ENCODE data around the gene PSMA2.
"Not testable (repeated sequence)": the region's sequence is repeated elsewhere in the genome, so short reads cannot be mapped to it uniquely, and the experiment has no call there.

The PSMA2 gene

DNA sequence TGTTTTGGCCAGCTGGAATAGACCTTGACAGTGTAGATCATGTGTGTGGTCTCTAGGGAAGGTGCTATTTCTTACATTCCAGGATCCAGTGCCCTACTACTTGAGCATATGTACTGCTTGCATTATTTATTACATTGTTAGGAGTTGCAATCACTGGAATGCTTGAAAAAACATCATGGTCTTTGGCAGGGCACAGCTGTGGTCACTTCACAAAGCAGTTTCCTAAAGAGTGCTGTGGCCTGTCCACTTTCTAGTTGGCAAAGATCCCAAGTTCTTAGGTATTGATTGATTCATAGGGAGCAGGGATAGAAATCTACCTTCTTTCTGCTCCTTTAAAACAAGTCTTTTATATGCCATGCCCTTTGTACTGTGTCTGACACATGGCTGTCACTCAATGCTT is 24.7 kb downstream of the PSMA2 start:
- DNase-seq (ENCODE audit: low read depth in 2 of 2) = no peak

DNA sequence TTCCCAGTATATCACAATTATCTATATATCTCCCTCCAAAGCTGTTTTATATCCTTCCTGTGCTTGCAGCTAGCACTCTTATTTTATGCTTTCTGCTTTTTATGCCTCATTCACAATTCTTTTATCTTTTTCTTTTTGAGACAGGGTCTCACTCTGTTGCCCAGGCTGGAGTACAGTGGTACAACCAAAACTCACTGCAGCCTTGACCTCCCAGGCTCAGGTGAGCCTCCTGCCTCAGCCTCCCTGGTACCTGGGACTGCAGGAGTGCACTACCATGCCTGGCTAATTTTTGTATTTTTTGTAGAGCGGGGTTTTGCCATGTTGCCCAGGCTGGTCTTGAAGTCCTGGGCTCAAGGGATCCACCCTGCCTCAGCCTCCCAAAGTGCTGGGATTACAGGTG is 25.8 kb downstream of the PSMA2 start:
- DNase-seq (ENCODE audit: low read depth in 2 of 2) = no peak

DNA sequence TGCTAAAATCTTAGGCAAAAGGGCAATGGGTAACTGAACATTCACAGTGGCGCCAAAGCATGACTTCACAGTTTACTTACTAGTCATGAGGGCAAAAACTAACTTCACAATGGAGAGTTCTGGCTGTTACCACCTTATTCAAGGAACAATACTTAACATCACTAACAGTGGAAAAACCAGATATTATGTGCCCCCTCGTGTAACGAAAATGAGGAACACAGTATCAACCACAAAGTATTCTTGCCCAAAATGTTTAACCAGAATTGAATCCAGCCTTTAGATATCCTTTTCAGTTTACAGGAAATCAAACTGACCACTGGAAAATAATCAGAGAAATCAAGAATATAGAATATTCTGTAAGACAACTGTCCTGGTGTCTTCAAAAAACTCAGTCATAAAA is 29.6 kb downstream of the PSMA2 start:
- DNase-seq (ENCODE audit: low read depth in 2 of 2) = no peak

DNA sequence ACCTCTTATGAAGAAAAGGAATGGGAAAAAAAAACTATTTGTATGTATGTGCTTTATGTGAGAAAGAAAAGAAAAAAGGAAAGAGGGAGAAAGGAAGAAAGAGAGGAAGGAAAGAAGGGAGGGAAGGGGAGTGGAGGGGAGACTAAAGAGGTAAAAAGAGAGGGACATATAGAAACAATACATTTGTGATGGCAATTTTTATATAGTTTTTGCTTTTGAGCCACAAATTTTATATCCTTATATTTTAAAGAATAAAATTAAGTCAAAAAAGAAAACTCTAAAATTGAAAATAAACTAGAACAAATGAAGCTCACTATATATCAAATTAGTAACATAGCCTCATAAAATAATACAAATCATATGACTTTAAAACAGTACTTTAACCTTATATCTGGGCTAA is 31.1 kb downstream of the PSMA2 start:
- no peak for DNase-seq (ENCODE audit: low read depth in 2 of 2)

DNA sequence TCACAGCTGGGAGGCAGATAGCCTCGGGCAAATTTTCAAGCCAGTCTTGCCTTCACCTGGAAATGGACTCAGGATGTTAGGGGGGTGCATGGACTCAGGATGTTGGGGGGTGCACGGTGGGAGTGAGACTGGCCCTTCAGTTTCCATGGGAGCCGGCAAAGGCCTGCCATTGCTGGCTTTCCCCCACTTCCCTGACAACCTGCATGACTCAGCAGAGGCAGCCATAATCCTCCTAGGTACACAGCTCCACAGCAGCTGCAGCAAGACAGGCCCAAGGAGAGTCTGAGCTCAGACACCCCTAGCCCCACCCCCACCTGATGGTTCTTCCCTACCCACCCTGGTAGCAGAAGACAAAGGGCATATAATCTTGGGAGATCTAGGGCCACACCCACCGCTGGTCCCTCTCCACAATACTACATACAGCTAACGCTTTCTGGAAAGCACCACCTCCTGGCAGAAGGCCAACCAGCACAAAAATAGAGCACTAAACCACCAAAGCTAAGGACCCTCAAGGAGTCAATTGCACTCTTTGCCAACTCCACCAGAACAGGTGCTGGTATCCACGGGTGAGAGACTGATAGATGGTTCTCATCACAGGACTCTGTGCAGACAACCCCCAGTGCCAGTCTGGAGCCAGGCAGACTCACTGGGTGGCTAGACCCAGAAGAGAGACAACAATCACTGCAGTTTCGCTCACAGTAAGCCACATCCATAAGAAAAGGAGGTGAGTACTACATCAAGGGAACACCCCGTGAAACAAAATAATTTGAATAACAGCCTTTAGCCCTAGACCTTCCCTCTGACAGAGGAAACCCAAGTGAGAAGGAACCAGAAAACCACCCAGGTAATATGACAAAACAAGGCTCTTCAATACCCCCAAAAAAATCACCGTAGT is 38.4 kb downstream of the PSMA2 start:
- DNase-seq (ENCODE audit: low read depth in 2 of 2) = no peak

DNA sequence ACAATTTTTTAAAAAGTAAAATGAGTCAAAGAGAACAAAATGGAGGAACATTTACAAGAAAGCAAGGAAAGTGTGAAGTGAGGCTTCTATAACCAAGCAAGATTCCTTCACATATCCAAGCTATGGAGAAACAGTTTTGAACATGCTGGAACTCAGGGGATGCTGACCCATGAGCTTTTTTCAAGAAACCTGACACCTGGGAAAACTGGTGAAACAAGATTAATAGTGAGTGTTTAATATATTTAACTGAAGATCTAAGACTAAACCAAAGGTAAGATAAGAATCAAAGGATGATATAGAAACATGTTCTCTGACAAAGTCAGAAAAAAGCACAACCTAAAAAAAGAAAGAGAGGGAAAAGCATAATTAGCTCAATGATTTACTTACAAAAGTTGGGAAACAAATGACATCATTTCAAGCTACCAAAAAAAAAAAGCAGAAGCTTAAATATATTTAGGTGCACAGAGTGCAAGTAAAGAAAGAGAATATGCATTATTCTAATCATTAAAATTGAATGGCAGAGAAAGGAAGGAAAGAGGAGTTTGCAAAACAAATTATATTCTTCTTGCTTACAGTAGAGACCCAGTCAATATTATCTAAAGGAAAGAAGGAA is 45.0 kb downstream of the PSMA2 start:
- DNase-seq (ENCODE audit: low read depth in 2 of 2) = no peak

DNA sequence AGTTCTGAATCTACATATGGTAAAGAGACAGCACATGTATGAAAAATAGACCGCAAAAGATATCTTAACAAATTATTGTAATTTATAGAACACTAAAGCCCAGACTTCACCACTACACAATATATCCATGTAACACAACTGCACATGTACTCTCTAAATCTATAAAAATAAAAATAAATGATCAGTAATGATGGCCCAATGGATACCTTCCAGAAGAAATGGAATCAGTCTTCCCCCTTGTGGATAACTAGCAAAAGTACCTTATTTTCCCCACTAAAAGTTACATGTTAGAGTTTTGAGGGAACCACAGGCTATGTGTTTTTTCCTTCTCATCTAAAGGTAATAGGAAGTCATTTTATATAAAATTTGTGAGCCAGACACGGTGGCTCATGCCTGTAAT is 45.8 kb downstream of the PSMA2 start:
- no peak for DNase-seq (ENCODE audit: low read depth in 2 of 2)

DNA sequence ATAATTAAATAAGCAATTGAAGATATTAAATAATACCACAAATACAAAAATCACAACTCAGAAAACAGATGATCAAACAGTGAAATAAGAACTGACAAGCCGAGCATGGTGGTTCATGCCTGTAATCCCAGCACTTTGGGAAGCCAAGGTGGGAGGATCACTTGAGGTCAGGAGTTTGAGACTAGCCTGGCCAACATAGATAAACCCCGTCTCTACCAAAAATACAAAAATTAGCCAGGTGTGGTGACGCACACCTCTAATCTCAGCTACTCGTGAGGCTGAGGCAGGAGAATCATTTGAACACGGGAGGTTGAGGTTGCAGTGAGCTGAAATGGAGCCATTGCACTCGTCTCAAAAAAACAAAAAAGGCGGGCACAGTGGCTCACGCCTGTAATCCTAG is 46.8 kb downstream of the PSMA2 start:
- not testable (repeated sequence) for DNase-seq (ENCODE audit: low read depth in 2 of 2)

DNA sequence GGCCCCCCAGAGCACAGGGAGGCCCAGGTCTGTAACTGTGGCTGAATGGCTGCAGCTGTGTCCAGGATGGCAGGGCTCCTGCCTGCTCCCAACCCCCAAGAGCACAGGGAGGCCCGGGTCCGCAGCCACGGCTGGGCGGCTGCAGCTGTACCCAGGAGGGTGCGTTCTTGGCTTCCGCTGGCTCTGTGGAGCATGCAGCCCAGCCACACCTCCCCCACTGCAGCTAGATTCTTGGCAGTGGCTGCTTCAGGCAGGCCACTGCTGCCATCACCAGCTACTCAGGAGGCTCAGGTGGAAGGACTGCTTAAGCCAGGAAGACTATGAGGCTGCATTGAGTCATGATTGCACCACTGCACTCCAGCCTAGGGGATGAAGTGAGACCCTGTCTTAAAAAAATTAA is 48.0 kb downstream of the PSMA2 start:
- DNase-seq (ENCODE audit: low read depth in 2 of 2) = no peak

DNA sequence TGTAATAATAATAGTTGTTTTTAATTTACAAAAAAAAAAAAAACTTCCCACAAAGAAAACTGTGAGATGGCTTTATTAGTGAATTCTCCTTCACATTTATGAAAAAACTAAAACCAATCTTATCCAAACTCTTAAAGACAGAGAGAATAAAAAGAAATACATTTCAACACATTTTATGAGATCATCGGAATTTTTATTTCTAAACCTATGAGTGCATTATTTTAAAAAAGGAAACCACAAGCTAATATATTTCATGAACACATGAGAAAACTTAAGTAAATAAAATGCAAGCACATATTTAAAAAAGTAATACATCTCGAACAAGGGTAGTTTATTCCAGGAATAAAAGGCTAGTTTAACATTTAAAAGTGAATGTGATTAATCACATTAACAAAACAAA is 51.6 kb downstream of the PSMA2 start:
- DNase-seq (ENCODE audit: low read depth in 2 of 2) = no peak

DNA sequence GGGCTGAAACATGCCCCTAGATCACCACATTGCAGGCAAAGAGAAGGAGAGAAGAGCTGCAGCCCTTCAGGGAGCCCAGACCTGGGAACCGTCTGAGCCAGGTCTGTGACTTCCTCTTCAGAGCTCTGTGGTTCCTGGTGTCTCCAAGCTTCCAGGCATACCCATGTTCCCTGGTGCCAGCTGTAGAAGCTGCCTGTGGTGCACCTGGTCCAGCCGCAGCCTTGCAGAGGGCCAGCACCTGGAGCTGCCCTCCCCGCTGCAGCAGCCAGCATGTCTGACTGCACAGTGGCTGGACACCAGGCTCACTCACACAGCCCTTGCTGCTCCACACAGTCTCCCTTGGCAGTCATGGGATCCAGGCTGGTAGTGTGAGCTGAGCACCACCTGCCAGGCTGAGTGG is 53.7 kb downstream of the PSMA2 start:
- DNase-seq (ENCODE audit: low read depth in 2 of 2) = no peak

DNA sequence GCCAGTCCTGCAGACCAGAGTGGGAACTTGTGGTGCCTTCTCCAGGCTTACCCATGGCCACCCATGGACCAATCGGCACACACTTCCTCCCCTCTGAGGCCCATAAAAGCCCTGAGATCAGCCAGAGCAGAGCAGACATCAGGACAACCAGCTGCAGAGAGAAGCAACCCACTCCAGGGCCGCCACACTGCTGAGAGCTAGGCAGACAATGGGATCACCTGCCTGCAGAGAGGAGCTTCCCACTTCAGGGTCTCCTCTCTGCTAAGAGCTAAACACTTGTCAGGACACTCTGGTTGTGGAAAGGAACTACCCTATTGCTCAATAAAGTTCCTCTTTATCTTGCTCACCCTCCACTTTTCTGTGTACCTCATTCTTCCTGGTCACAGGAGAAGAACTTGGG is 54.1 kb downstream of the PSMA2 start:
- DNase-seq (ENCODE audit: low read depth in 2 of 2) = no peak

DNA sequence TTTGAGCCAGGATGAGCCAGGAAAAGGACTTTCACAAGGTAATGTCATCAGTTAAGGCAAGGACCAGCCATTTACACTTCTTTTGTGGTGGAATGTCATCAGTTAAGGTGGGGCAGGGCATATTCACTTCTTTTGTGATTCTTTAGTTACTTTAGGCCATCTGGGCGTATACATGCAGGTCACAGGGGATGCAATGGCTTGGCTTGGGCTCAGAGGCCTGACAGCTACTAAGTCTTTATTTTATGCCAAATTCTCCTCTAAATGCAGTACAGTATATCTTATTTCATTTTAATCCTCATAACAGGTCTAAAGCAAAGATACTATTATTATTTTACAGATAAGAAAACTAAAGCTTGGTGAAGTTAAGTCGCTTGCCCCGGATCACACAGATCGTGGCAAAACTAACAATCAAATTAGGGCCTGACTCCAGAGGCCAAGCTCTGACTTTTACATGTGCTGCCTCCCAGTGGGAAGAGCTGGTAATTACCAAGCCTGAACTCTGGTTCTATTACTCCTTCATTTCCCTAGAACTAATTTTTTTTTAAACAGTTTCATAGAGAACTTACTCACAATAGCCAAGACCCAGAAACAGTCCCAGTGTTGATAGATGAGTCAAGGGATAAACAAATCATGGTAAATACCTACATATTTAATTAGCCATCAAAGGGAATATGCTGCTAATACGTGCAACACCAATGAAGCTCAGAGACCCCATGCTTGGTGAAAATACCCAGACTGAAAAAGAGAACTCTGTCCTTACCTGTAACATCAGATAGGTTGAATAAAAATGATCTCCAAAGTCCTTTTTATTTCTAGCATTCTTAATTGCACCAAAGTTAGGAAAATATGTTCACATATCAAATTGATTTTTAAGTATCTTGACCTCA is 55.5 kb downstream of the PSMA2 start:
- no peak for DNase-seq (ENCODE audit: low read depth in 2 of 2)

DNA sequence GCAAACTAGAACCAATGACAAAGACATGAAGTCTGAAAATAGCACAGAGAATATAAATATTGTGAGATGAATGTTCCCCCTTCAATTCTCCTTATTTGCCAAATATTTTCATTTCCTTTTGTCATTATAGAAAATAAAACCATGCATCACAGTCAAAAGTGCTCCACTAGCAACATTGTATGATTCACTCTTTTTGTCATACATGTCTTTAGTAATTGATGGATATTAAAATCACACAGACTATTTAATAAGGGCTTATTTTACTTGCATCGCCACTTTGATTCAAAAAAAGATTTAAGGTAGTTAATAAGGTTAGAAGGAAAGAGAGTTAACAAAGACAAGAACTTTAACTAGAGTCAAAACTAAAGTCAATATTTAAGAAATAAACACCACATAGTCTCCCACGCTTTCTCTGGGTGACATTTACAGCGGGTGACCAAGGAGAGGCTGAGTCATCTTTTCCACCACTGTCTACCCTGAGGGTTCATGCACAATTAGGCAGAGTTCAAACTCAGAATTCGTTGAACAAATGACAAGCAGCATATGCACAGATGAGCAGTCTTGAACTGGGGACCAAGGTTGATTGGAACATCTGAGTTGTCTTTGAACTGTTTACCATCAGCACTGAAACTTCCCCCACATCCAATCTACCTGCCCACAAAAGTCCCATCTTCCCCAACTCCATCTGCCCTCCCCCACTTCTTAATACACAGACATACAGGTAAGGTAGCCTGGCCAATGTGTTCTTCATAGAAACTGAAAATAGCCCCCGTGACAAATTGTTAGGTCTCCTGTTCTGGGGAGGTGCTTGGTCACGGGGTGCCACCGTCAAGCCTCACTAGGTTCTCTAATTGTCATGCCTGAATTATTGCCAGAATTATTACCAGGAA is 62.6 kb downstream of the PSMA2 start:
- DNase-seq (ENCODE audit: low read depth in 2 of 2) = no peak

DNA sequence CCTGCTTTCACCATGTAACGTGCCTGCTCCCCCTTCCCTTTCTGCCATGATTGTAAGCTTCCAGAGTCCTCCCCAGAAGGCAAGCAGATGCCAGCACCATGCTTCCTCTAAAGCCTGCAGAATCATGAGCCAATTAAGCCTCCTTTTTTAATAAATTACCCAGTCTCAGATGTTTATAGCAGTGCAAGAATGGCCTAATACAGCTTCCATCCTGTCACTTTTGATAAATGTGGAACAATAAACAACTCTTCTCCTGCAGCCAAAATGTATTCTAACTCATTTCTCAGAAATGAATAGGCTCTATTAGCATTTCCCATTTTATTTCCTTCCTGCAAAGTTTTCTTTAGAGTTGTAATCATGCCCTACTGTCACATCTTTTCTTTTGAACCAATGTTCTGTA is 63.5 kb downstream of the PSMA2 start:
- DNase-seq (ENCODE audit: low read depth in 2 of 2) = no peak
